Sciatic nerve (tissue), 2 donors: ENCODE results near the gene TBKBP1. TPM values are rescaled to one million over a fixed set of nuclear protein-coding genes. Genes with fewer than 3 reads are reported as not detected.
A peak's percentile ranks its signal among the peaks of the same experiment; 100 is the strongest.

Experiments used
- ATAC-seq: fragments of 200-7000 bp; cut with Tn5 transposase; one replicate; pipeline ENCODE4 v1.9.1; 2020; ENCODE audit warnings: mild to moderate bottlenecking, moderate library complexity
- DNase-seq: peaks from one replicate; pipeline ENCODE4 v3.0.0-alpha.2; 2020; ENCODE audit warnings: low spot score
- intact Hi-C: fragments of 100-400 bp; cut with DNase I; formaldehyde crosslinking; loops from one replicate; pipeline ENCODE4 v1.14.2; 2022
- total RNA-seq: library from RNA; stranded (reverse); fragmentation: NEBNext Ultra II Directional; extraction: Animal tissue kit (Norgen Biotek cat#: 25700); gene quantifications from one replicate; pipeline ENCODE4 v1.2.1, GENCODE V29; 2021
- donor health status: DM: no; HTN: no; CAD: no.
- donor health status: DM: no; HTN: no; CAD: no.

Gene TBKBP1
- total RNA-seq, 1 donor from 2014 or later, result 19.9 TPM

DNA sequence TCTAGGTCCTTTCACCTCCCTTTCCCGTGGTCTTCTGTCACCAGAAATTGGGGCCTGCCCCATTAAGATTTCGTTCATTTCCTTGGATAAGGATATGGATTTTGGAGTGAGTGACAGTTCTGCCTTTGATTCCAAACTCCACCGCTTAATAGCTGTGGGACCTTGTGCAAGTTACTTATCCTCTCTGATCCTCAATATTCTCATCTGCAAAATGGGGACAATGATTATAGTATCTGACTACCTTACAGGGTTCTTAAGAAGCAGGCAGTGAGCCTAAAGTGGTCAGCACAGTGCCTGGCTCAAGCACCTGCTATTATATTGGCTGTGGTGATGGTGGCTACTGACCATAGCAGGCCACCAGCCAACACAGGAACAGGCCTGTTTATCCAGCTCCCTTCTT, 15.6 kb downstream of the TBKBP1 start:
- DNase-seq, result no peak
- intact Hi-C loops, result no loop called here
- ATAC-seq, result no peak

DNA sequence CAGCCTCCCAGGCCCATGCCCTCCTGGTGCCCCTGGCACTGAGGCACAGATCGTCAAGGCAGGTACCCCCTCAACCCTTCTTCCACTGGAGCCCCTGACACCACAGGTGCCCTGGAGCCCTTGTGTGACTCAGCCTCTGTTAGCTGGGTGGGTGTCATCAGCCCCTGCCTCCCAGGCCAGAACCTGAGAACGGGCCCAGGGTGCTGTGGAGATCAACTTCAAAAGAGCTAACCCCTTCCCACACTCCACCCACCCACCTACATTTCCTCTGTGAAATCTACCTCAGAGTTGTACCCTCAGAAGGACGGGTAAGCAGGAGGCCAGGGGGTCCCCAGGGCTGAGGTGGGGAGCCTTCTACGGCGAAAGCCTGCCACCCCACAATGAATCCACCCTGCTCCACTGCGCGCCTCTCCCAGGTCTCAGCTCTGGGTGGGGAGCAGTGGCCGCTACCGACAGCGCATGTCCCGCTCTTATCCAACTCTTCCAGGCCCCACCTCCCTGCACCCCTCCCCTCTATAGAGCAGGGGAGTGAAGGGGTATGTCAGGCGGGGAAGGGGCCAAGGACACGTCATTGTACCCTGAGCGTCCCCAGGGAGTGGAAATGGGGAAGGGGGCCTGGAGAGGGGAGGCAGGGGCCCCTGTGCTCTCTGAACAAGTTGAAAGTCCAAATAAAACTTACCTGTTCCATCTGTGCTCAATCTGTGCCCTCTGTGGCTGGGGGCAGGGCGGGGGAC, 17.6 kb downstream of the TBKBP1 start:
- intact Hi-C loops, result no loop called here
- no peak for DNase-seq
- no peak for ATAC-seq

DNA sequence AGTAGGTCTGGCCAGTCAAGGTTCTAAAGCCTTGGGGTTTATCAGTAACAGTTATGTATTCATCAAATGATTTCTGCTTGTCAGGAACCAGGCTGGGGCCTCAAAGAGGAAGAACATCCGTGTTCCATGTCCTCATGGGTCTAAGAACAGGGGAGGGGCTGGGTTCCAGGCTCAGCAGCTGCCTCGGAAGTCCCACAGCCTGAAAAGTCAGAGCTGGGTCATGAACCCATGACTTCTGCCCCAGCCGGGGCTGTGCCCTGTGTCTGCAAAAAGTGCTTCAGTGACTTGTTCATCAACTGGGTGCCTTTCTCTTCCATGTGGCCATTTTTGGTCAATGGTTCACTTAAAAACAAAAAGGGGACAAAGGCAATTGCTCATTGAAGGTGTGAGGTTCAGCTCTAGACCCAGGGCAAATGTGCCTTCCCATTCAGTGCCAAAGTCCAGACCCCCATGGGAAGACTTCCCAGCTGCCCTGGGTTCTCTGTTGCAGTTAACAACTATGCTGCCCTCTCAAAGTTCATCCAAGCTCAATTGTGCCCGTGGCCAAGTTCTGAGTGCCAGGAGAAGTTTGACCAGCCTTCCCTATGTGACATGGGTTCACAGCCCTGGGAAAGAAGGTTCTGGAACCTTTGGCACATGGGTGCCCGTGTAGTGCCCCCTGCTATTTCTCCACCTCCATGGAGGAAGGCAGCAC, 18.5 kb downstream of the TBKBP1 start:
- DNase-seq (no peak), ATAC-seq (no peak)
- intact Hi-C loops, result no loop called here

DNA sequence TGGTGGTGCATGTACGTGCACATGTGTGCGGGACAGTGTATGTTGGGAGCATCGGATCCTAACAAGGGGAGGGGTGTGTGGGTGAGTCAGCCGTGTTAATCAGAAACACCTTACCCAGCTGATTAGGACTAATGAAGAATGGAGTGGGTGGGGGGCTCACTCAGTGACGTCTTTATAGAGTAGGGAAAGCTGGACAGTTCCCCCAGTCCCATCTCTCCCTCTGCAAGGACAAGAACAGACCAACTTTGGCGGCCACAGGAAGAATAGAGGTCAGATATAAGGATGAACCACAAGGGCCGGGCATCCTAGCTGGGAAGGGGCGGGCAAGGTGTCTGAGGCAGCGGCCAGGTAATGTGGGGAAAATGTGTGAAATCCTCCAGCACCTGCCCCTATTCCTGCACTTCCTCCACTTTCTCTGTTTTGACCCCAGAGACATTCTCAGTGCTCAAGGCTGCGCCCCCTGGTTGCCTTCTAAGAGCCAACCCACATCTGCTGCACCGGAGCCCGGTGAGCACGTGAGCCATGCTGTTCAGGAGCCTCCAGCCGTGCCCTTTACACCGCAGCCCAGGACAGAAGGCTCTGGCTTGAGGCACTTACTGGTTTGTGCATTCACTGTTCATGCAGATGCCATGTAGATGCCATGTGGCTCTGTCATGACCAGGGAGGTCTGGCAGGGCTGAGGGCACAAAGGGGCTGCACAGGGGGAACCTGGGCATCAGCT, 20.2 kb downstream of the TBKBP1 start:
- no peak for DNase-seq
- intact Hi-C loops, result no loop called here
- no peak for ATAC-seq

DNA sequence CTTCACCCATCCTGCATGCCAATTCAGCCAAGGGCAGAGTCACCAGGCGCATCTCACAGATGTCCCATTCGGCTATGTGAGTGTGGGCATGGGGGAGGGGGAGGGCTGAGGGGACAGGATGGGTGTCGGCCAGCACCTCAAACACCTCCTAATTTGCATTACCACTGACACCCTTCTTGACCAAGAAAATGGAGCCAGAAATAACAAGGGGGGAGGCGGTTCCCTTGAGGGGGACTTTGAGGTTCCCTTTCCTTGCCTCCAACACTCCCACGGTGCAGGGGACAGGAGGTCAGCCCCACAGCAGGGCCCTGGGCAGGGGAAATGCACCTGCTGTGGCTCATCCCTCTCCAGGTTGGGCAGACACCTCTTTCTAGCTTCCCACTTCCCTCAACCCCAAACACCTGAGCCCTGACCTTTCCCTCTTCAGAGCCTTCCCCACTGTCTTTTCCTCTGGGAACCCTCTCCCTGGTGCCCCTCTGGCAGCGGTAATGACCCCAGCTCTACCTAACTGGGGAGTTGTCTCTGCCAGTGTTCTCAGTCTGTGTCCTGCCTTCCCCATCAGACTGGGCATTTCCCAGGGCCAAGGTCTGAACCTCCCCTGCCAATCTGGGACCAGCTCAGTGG, 20.9 kb downstream of the TBKBP1 start:
- DNase-seq, result no peak
- intact Hi-C loops, result no loop called here
- ATAC-seq, result no peak

DNA sequence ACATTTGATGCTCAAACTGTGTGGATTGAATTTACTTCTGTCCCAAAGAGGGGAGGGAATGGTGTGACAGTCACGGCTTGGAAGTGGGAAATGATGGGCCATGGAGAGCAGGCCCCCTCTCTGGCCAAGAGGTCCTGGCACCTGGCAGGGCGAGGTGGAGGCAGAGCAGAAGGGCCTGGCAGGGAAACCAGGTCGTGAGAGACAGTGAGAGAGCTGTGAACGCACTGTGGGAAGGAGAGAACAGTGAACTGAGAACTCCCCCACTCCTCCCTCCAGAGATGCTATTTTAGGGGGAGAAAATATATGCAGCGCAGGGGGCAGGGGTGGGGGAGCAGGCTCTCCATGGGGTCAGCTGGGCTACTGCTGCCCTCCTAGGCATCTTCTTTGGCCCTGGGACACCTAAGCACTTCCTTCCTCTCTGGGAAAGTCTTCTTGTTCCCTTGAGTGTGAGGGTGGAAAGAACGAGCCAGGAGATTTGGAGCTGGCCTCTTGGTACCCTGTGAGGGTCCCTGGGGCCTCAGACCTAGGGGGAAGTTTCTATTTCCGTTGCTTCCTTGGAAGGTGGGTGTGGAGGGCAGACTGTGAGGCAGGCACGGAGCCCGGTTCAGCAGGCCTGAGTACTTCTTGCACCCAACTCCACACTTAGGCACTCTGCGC, 21.8 kb downstream of the TBKBP1 start:
- ATAC-seq (no peak), DNase-seq (no peak)
- intact Hi-C loops, result no loop called here

DNA sequence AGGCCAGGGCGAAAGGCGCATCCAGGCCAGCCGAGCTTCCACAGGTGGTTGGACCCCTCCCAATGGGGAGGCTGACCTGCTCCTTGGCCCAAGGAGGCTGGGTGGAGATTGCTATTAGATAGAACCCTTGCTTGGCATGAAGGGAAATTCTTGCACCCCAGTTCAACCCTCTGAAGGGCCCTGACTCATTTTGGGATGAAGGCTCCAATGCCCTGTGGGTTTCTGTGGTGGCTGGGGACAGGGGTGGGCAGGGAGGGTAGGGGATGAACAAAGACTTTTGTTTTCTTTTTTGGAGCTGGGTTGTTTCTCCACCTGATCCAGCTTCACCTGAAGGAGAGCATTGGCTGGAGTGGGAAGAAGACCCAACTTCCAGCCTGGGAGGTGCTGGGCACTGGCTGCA, 22.4 kb downstream of the TBKBP1 start:
- DNase-seq, result no peak
- ATAC-seq, result no peak
- intact Hi-C loops, result no loop called here

DNA sequence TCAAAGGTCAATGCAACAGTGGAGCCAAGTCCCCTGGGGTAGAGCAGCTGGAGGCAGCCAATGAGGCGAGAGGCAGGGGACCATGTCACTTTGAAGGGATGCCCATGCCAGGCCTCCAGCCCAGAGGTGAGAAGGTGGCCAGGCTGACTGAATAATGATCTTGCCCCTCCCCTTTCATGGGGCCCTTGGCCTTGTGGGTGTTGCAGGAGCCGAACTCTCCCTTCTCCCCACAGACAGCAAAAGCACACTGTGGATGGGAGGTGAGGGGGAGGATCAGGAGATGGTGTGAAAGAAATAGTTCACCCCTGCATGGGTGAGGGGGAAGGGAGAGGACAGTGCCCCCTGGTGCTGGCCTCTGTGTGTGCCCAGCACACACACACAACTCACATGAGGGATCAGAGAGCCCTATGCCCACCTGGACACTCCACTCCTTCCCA, 23.3 kb downstream of the TBKBP1 start:
- DNase-seq (no peak), ATAC-seq (peak; percentile 36)
- intact Hi-C loops, result no loop called here

DNA sequence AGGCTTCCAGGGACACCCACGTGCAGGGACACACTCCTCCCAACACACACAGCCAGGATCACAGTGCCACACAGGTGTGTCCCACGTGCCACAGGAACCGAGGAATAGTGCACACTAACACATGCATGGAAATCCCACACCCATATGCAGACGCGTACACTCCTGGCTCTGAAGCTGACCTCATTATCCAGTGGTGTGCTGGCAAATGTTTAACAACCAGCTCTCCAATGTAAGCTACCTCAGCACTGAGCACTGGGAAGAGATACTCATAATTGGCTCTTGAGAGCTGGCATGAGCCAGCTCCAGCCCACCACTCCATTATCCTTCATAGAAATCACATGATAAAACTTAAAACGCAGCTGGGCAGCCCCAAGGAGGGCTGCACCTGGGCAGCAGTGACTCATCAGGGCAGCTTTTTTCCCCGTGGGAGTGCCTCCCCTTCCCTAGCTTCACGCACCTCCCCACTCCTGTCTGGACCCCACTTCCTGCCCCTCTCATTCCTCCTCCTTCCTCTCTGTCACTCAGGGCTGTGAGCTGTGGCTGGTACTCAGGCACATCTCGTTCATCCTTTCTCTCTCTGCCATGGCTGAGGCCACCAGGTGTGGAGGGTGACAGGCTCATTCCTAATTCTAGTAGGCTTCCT, 24.1 kb downstream of the TBKBP1 start:
- DNase-seq, result no peak
- intact Hi-C loops, result no loop called here
- no peak for ATAC-seq

DNA sequence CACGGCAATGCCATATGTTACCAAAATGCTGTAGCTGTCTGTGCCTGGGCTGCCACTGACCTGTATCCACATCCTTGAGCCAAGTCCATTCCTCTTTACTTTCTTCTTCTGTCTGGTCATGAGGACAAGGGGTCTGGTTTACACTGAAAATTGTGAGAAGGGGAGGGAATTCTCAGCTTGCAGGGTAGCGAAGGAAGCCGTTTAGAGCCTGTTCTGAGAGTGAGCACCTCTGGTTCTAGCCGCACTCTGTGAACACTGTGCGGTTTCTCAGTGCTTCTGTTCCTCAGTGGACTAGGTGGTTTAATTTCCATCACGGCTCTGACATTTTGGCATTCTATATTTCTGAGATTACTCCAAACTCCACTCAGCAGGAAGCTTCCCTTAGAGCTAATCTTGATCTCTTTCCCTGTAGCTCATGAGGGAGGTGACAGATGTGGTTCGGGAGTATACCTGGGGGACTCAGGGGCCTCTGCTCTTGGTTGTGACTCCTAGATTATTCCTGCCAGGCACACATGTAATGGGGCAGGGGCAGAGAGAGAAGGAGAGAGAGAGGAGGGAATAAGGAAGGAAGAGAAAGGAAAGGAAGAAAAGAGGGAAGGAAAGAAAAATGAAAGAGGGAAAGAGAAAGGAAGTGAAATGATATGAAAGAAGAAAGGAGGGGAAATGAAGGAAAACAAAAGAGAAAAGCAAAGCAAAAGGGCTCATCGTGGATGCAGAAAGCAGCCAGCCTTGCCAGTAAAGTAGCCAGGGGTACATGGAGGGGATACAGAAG, 24.9 kb downstream of the TBKBP1 start:
- ATAC-seq (no peak), DNase-seq (no peak)
- intact Hi-C loops, result no loop called here

DNA sequence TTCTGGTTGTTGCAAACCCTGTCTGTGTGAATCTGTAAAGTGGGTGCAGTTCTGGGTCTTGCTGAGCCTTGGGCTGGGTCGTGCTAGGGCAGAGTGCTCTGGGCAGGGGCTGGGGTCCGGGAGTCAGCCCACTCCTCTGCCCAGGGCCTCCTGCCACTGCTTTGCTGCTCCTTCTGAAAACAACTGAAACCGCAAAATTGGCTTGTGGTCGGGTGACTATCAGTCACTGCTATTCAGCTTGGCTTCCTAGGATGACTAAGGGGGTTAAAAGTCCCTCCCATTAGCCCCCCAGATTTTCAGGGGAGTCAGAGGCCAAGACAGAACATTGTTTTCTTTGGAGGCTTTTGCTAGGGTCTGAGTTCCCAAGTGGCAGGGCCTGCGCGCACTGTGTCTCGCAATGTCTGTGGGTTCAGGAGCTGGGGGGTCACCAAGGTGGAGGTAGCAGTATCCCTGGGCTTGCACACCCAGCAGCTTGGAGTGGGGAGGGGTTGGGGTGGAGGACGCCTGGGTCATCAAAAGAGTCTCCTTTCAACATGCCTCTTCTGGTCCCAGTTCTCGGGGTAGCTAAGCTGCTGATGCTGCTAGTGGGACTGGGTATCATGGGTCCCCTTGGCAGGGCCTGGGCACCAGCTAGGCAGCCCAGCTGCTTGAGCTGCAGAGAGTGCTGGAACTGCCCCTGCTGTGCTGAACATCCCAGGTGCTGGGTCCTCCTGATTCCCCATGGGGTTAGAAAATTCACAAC, 25.6 kb downstream of the TBKBP1 start:
- intact Hi-C loops, result no loop called here
- no peak for DNase-seq

DNA sequence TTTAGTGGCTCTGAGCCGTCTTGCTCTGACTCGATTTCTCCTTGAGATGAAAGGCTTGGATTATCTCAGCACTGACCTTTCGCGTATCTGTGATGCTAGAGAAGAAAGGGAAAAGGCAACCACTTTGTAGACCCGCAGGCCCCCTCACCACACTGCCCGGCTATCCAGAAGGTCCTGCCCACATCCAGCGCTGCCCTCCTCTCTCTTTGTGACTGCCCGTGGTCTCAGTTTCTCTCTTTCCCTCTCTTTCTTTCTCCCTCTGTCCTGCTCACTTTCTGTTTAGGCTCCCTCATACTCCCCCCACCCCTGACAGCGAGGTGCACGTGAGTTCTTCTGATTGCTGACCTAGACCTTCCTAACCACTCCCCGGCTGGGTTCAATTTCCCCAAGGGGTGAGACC, 26.2 kb downstream of the TBKBP1 start:
- ATAC-seq (no peak), DNase-seq (no peak)
- intact Hi-C loops, result no loop called here

More for the DNA sequence above, 25.6 kb downstream of the TBKBP1 start:
- no peak for ATAC-seq

DNA sequence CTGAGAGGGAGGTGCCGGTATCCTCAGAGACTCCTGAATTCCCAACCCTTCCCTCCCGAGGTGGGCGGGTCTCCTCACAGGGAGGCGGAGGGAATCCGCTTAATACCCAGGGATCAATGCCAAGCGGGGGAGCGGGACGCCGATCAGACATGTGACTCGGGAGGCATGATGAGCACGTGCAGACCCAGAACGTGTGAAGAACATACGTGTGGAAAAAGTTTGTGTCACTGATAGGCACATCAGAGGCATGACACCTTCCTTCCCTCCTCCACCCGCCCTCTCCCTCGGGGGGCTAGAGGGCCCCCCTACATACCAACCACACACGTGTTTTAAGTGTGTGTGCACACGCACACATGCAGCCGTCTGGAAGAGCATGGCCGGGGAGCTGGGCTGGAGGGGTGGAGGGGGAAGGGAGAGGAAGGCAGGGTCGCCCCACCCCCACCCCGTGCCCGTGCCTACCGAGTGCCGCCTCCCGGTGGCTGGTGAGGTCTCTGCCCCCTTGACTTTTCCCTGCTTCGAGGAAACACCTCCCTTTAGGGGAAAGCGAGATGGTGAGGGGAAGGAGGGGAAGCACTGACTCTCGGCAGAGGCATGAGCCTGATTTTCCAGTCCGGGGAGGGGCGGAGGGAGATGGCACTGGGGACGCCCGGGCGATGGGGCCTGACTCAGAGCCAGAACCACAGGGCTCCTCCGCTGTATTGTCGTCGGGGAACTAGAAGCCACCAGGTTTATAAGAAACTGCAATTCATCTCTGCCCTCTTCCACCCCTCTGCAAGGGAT, 27.0 kb downstream of the TBKBP1 start:
- intact Hi-C loops, result no loop called here
- ATAC-seq (no peak), DNase-seq (no peak)

DNA sequence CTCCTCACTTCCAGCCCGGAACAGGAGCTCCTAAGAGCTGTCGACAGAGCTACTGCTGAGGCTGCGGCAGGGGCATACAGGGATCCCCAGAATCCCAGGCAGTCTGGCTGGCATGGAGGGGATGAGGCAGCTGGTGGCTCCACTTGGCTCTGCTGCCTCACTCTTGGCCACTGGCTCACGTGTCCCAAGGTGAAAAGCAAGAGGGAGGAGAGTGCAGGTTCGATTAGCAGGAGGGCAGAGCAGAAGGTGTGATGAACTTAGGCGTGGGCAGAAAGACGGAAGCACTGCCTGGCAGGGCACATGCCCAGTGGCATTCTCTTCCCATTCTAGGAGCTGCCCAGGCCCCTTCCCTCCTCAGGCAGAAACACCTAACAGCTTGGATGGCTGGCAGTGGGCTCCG, 27.8 kb downstream of the TBKBP1 start:
- intact Hi-C loops, result no loop called here
- ATAC-seq, result no peak
- DNase-seq, result no peak

DNA sequence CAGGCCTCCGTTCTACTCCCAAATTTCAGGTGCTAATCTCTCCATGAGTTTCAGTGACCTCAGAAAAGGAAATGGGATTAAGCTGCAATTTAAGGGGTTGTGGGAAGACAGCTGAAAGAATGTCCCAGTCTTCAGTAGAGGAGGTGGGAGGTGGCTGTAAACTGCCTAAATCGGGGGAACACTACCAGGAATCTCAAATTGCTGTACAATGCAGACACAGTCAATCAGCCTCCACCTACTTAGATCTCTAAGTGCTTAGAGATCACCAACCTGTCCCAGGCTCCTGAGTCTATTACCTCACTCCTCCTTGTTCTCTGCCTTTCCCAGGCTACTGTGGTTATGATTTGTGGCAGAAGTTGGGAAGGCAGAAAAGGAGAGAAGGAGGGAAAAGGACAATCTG, 30.7 kb downstream of the TBKBP1 start:
- intact Hi-C loops, result no loop called here
- ATAC-seq (no peak), DNase-seq (no peak)

DNA sequence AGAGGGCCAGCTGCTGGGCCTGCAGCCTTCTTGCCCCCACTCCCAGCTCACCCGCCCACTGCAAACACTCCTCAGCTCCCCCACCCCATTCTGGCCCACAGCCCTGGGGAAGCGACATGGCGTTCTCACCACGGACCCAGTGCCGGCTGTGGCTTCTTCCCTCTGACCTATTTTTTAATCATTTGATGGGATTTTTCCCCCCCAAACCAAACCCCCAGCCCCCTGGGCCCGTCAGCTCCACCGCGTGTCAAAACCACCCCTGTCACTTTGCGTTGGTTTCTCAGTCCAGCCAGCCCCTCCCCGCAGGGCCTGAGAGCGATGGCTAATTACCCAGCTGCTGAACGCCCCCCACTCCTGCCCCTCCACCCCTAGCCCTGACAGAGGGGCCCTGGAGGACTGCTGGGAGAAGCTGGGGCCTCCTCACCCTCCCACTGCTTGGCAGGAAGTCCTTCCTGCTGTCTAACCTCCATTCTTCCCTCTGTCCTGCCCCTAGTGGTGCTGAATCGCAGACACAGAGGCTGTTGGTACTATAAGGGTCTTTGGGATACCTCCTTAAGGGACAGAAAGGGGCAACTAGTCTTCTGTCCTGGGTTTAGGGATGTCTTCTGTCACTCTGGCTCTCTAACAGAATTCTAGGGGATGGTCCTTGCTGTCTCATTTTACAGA, 31.6 kb downstream of the TBKBP1 start:
- intact Hi-C loops, result no loop called here
- ATAC-seq, result no peak
- no peak for DNase-seq
